Adipose tissue (tissue), 3 donors: Measurements from ENCODE around the gene ANKRD33B. TPM values are rescaled to one million over a fixed set of nuclear protein-coding genes. Genes with fewer than 3 reads are reported as not detected.
"Not testable (repeated sequence)": the region's sequence is repeated elsewhere in the genome, so short reads cannot be mapped to it uniquely, and the experiment has no call there.

ENCODE experiments used
- H3K27ac ChIP-seq: one replicate; pipeline ENCODE4 v1.5.1; 2013; ENCODE audit warnings: low read depth, low read length
- WGBS, 3 donors: extraction: QIAGEN DNeasy Blood & Tissue Kit; methylation state at CpG; one replicate each; pipeline ENCODE4 v1.1.7; 2013; 5-methylcytosine and 5-hydroxymethylcytosine counted together
- polyA plus RNA-seq, 3 donors: library from polyadenylated mRNA; stranded (reverse); fragments of 200-250 nt; gene quantifications; one replicate each; pipeline ENCODE4 v1.2.3, GENCODE V29; 2013
- donor health status: healthy with polysubstance abuse.
- donor health status: Bipolar disorder and iron deficiency.
- donor health status: healthy.

ANKRD33B gene
- polyA plus RNA-seq, 3 donors = 0.32 to 2.9 (median 0.89) TPM

DNA sequence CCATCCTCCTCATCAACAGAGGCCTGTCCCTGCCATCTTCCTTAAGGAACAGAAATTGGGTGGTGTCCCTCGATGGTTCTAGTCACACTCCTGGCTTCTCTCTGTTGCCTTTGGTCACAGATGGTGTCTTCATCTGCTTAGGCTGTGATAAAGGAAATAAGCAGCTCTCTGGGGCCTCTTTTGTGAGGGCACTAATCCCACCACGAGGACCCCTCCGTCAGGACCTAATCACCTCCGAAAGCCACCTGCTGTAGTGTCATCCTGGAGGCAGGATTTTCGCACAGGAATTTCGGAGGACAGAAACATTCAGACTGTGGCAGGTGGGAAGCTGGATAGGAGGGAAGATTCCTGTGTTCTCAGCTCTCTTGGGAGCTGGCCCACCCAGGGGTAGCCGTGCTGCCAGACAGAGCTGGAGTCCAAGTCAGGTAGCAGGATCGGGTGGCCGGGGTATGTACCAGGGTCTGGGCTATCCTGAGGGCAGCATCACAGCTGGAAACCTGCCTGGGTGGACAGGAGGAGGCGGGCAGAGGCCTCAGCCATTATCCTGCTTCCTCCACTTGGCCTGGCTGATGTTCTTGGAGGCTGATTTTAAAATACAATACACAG, 59.5 kb downstream of the ANKRD33B start:
- no peak overlapping the region for H3K27ac ChIP-seq
- WGBS, 3 donors = 79 to 93% (median 89%) methylated on average over 10 of the region's 10 CpGs

DNA sequence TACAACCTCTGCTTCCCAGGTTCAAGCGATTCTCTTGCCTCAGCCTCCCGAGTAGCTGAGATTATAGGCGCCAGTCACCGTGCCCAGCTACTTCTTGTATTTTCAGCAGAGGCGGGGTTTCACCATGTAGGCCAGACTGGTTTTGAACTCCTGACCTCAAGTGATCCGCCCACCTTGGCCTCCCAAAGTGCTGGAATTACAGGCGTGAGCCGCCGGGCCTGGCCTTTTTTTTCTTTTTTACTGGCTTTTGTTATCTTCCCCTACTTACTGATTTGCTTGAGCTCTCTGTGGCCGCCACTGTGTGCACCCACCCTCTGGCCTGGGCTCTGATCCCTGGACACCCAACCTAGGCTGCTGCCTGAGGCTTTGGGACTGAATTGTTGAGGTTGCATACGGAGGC, 60.3 kb downstream of the ANKRD33B start:
- WGBS, 3 donors = 83 to 87% (median 87%) methylated on average over 11 of the region's 11 CpGs

DNA sequence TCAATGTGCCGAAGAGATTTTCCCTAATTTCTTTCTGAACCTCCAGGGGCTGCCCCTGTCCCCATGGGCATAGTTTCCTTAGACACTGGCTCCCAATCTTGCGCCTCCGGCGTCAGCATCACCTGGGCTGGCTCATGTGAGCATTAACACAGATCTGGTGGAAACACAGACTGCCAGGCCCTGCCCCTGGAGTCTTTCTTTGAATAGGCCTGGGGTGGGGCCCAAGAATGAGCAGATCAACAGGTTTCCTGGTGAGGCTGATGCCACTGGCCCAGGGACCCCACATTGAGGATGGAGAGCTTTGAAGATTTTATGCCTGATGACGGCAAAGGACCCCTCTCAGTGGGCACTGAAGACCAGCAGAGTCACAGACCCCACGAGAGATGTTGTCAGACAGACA, 60.8 kb downstream of the ANKRD33B start:
- 94 to 97% (median 95%) methylated on average over 6 of the region's 6 CpGs for WGBS, 3 donors
- no peak overlapping the region for H3K27ac ChIP-seq

More for the DNA sequence above, 60.3 kb downstream of the ANKRD33B start:
- no peak overlapping the region for H3K27ac ChIP-seq

DNA sequence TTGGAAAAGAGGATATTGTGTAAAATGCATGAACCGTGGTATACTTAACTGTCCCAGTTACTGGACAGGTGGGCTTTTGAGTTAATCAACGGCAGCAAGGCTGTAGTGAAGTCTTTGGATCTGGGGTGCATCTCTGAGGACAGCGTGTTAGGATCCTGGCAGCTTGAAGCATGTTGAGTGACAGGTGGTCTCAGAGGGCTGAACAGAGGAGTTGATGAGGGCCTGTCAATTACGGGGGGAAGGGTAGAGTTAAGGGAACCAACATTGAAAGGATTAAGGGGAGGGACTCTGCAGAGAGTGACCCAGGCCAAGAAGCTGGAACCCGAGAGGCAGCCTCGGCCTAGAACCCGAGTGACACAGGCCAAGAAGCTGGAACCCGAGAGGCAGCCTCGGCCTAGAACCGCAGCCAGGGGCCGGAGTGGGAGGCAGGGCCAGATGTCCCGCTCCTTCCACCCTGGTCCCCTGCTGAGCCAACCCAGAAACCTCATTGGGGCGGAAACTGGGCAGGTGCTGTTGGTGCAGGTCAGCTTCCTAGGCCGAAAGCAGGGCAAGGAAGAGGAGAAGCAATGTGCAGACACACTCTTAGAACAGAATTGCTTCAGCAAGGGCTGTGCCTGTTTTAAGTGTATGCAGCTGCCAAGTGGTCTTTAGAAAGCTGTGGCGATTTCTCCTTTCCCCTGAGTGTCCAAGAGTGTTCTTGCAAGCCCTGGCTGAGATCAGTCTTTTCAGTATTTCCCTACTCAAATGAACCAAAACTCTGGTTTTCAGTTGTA, 62.0 kb downstream of the ANKRD33B start:
- 68 to 95% (median 71%) methylated on average over 15 of the region's 15 CpGs for WGBS, 3 donors
- H3K27ac ChIP-seq = no peak overlapping the region

DNA sequence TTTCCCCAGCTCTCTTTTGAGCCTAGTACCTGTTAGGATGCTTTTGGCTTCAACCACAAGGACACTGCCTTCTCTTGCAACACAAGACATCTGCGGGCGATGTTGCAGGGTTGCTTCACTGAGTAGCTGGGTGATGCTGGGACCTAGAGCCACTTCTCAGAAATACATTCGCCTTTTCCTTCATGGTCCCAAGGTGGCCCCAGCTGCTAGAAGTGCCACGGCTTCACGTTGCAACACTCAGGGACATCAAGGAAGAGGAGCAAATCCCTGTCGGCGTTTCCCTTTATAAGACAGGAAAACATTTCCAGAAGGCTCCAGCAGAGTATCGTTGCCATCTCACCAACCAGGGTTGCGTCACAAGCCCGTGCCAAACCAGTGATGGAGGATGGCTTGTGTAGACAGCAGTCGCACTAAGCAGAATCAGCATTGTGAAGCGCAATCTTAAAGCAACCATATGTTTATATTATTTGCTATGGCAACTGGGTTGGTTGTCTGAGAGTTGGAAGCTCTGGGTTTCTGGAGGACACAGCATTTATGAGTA, 62.7 kb downstream of the ANKRD33B start:
- H3K27ac ChIP-seq = no peak overlapping the region

DNA sequence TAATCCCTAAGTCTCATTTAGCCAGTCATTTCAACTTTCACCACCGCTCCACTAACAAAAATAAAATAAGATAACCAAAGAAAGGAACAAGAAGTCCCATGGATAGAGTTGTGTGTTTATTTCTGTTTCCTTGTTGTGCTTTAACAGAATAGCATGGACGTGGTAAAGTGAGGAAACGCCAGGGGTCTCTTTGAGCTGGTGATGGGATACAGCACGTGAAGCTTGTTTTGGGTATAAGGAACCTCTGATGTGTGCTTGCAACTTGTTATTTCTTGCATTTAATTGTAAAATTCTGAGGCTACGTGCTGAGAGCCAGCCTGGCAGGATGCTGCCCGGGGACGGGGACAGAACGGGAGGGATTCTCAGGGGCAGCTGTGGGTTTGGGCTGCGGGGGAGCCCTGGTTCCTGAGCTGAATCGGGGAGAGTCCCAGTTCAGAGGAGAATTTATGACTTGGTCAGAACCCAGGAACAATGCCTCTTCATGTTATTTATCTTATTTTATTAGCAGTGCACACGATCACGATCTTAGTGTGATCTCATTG, 63.4 kb downstream of the ANKRD33B start:
- no peak overlapping the region for H3K27ac ChIP-seq
- WGBS, 3 donors = 10 to 14% (median 12%) methylated on average over 12 of the region's 12 CpGs

More for the DNA sequence above, 62.7 kb downstream of the ANKRD33B start:
- WGBS, 3 donors = 46 to 88% (median 54%) methylated on average over 12 of the region's 12 CpGs

DNA sequence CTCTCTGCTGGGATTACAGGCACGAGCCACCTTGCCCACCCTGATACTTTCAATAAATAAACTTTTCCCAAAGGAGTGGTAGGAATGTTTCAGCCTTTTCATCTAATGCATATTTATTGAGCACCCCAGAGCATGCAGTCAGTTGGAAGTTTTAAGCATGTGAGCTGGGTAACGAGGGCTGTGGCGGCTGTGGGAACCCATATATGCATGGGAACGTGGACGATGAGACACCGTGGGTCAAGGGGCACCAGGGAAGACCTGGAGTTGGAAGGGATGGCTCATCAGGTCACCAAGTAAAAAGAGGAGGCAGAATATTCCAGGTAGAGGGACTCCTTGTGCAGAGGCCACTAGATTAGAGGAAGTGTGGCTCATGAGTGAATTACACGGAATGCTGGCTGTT, 64.7 kb downstream of the ANKRD33B start:
- no peak overlapping the region for H3K27ac ChIP-seq
- 88 to 94% (median 90%) methylated on average over 7 of the region's 7 CpGs for WGBS, 3 donors

DNA sequence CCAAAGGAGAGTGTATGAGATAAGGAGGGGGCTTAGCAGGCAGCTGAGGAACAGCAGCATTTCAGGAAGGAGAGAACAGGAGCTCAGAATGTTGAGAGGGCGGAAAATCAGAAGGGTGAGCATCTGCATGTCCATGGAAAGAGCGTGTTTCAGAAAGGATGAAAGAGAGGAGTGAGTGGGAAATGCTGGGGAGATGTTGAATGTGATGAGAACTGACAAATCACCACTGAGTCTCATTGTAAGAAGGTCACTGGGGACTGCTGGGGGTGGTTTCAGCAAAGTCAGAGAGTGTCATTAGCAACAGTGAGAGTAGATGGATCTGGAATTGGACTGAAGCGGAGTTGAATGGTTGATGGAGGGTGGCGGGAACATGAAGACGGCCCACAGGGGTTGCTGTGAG, 65.8 kb downstream of the ANKRD33B start:
- no peak overlapping the region for H3K27ac ChIP-seq
- WGBS, 3 donors = 78 to 99% (median 87%) methylated on average over 5 of the region's 5 CpGs

DNA sequence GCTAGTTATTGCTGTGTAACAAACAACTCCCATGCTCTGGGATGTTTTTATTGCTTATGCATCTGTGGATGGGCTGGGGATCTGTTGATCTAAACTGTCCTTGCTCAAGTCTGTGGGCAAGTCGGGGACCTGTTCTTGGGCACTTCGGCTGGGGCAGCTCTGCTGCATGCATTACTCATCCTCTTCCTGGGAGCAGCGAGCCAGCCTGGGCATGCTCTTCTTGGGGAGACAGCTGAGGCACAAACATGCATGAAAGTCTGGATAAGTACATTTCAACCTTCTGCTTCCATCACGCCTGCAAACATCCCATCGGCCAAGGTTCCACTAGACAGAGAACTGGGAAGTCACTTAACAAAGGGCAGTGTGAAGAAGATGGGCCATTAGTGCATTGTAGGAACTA, 66.3 kb downstream of the ANKRD33B start:
- WGBS, 3 donors = 78 to 94% (median 89%) methylated on average over 5 of the region's 5 CpGs
- H3K27ac ChIP-seq = no peak overlapping the region

DNA sequence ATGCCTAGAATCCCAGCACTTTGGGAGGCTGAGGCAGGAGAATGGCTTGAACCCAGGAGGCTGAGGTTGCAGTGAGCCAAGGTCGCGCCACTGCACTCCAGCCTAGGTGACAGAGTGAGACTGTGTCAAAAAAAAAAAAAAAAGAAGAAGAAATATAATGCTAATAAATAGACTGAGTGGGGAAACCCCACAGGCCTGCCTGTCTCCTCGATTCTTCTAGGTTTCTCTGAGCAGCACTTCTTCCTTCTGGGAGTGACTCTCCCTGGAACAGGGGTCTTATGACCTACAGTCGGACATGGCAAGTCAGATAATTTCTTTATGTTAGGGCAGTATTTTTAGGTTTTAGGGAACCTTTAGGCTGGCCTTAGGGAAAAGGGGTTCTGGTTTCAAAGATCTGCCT, 66.9 kb downstream of the ANKRD33B start:
- 37 to 85% (median 84%) methylated on average over 2 to 4 of the region's 4 CpGs for WGBS, 3 donors
- not testable (repeated sequence) for H3K27ac ChIP-seq

DNA sequence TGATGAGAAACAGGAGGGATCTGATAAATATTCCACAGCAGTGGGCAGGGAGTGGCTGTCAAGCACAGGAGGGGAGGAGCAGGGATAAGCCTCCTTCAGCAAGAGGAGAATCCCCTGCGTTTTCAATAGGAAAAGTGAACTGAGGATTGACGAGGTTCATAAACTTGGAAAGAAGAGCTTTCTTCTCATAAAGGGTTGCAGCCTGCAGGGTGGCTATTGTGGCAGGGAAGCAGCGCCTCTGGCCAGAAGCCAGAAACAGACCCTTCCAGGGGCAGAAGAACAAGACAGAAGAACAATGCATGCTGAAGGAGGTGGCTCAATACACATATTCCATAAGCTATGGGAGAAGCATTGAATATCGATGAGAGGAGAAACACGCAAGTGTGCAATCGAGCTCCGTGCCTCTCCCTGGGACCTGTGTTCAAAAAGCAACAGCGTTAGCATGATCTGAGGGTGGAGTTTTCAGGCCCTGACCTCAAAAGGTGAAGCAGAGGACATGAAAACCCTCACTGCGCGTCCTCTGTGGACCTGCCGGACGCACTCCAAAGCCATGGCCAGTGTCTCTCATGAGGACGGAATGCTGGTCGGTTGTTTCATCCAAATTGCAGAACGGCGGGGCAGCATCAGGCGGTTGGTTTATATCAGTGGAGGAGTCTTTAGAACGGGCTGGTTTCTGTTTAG, 67.6 kb downstream of the ANKRD33B start:
- WGBS, 3 donors = 79 to 80% (median 80%) methylated on average over 18 of the region's 18 CpGs
- H3K27ac ChIP-seq = no peak overlapping the region

DNA sequence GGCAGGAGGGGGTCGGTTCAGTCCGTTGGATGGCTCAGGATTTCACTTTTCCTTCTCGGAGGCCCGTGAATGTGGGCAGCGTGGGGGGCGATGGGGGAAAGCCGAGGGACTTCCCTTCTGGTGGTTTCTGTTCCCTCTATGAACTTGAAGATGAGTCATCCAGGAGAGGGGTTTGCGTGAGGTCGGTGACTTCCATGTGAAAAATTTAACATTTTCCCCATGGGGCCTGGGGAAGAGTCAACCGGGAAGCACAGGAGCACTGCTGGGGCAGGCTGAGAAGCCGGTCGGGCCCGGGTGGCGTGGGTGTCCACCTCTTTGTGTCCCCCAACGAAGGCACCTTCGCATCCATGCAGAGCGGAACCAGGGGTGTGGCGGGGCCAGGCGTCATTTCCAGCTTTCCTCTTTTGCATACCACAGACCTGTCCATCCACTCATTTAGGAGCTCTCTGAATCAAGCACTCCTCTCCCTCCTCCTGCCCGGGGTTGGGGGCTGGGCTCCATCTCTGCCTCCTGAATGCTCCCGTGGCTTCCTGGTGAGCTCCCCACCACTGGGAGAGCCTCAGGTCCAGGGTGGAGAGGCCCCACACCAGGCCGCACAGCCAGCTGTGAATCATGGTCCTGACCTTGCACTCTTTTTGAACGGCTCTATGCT, 68.4 kb downstream of the ANKRD33B start:
- H3K27ac ChIP-seq = no peak overlapping the region

DNA sequence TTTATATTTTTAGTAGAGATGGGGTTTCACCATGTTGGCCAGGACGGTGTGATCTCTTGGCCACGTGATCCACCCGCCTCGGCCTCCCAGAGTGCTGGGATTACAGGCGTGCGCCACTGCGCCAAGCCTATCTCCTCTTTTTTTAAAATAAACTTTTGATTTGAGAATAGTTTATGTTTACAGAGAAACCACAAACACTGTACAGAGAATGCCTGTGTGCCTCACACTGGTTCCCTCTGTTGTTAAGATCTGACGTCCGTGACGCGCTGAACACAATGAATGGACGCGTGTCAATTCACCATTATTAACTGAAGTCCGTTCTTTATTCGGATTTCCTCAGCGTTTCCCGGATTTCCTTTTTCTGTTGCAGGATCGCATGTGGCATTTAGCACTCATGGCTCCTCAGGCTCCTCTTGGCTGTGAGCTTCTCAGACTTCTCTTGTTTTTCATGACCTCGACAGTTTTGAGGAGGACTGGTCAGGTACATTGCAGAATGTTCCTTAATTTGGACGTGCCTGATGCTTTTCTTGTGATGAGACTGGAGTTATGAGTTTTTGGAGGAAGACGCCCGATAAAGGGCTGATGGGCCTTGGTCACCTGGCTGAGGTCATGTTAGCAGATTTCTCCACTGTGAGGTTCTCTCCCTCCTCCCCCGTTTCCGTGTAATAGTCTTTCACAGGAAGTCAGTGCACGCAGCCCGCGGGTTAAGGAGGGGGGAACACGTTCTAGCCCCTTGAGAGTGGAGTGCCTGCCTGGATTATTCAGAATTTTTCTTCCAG, 69.6 kb downstream of the ANKRD33B start:
- H3K27ac ChIP-seq = no peak overlapping the region
- 43 to 82% (median 43%) methylated on average over 28 of the region's 28 CpGs for WGBS, 3 donors

More for the DNA sequence above, 68.4 kb downstream of the ANKRD33B start:
- WGBS, 3 donors = 57 to 74% (median 57%) methylated on average over 22 to 23 of the region's 23 CpGs

DNA sequence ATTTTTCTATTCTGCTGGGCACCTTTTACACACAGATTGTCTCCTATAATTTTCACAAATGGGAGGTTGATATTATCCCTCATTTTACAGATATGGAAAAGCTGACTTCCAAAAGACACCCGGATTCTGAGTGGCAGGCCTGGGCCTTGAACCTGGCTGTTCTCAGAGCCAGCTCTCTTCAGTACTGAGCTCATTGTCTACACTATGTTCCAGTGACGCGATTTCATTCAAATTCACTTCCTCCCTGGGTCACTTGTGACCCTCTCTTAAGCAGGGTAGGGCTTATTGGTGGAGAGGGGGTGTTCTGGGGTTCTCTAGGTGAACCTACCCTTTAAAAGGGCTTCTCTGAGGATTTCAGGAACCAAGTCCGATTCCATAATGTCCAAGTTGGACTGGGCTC, 70.2 kb downstream of the ANKRD33B start:
- 52 to 83% (median 65%) methylated on average over 4 of the region's 4 CpGs for WGBS, 3 donors
- H3K27ac ChIP-seq = no peak overlapping the region

DNA sequence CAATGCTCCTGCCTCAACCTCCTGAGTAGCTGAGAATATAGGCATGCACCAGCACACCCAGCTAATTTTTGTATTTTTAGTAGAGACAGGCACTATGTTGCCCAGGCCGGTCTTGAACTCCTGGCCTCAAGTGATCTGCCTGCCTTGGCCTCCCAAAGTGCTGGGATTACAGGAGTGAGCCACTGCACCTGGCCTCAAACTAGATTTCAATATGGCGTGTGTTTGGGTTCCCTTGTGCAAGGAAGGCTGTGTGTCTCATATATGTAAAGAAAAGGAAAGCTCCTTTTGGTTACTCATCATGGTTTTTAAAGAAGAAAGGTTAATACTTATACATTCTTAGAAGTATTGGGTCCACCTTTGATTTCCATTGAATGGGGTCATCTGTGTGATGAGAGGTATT, 70.7 kb downstream of the ANKRD33B start:
- H3K27ac ChIP-seq = no peak overlapping the region
- 91 to 98% (median 93%) methylated on average over 2 of the region's 2 CpGs for WGBS, 3 donors

DNA sequence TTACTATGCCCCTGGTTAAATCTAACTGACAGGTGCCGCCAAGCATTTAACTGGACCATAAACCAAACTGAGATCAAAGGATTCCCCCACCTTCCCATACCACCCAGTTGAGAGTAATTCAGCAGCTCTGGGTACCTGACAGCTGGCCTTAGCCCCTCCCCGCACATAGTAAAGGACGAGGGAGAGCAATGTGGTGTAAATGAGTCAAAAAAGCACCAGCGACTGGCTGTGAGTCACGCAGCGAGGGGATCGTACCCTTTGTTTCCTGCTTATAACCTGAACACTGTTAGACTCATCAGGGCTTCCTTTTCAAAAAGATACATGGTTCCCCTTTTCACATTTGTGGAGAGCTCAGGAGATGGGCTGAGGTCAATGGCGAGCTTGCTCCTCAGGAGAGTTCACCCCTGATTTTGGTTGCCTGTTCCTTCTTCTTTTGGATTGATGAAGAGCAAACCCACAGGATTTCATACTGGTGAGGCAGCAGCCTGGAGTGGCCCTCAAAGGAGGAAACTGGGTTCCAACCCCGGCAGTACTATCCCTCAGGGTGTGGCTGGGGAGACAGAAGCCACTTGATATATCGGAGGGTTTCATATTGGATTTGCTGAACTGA, 71.5 kb downstream of the ANKRD33B start:
- no peak overlapping the region for H3K27ac ChIP-seq
- WGBS, 3 donors = 42 to 61% (median 46%) methylated on average over 10 of the region's 10 CpGs

DNA sequence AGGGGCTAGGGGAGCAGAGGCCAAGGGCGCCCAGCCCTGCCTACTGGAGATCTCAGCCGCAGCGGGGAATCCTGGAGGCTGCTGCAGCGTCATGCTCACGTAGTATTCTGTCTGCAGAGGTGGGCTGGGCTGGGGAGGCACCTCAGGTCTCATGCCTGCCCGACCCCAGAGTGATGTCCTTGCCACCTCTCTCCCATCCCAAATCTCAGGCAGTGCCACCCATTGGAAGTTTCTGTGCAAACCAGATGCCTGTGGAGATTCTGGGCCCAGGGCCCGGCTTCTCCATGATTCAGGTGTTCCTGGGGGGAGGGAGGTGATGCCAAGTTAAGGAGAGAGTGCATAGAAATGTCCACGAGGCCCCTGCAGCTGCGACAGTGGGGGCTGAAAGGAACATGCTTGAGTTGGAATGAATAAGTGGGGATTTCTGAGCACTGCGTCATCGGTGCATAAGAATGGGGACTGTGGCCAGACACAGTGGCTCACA, 72.0 kb downstream of the ANKRD33B start:
- H3K27ac ChIP-seq = no peak overlapping the region
- WGBS, 3 donors = 62 to 74% (median 65%) methylated on average over 11 of the region's 11 CpGs
